Posterior cingulate gyrus (tissue), 11 donors: ENCODE measurements around the gene RYR2.
A peak's percentile ranks its signal among the peaks of the same experiment; 100 is the strongest.
"Not testable (repeated sequence)": the region's sequence is repeated elsewhere in the genome, so short reads cannot be mapped to it uniquely, and the experiment has no call there.

Source experiments
- DNase-seq, 10 donors: peaks; one replicate each; pipeline versions ENCODE4 v3.0.0 to v3.0.0-alpha.2; 2020 to 2021; ENCODE audit warnings: mixed read lengths in 3 of 10
- intact Hi-C: fragments of 100-400 bp; cut with DNase I; formaldehyde crosslinking; loops from one replicate; pipeline ENCODE4 v1.15.1; 2023

RYR2 gene

GRCh38 chr1:237070519-237070918 is 28.5 kb downstream of the RYR2 start:
- peak in 1 of 10 donors; percentile 71 for DNase-seq
- intact Hi-C loops = no loop called here

GRCh38 chr1:237071641-237072420 is 29.8 kb downstream of the RYR2 start:
- intact Hi-C loops = no loop called here
- peak in 1 of 10 donors; percentile 84 for DNase-seq

- intact Hi-C loops = no loop called here
- DNase-seq = no peak
These were observed 32.6 kb downstream of the RYR2 start for GRCh38 chr1:237074371-237075117.

- no peak for DNase-seq
- intact Hi-C loops = no loop called here
These were observed 42.5 kb downstream of the RYR2 start for GRCh38 chr1:237084341-237085077.

- intact Hi-C loops = no loop called here
- no peak for DNase-seq
These were observed 49.7 kb downstream of the RYR2 start for GRCh38 chr1:237091691-237092090.

- DNase-seq = no peak
- intact Hi-C loops = no loop called here
These were observed 51.7 kb downstream of the RYR2 start for GRCh38 chr1:237093691-237094090.

GRCh38 chr1:237098541-237098940 is 56.6 kb downstream of the RYR2 start:
- DNase-seq = no peak
- intact Hi-C loops = no loop called here

- no peak for DNase-seq
- intact Hi-C loops = no loop called here
These were observed 61.0 kb downstream of the RYR2 start for GRCh38 chr1:237103021-237103420.

GRCh38 chr1:237104096-237104495 is 62.1 kb downstream of the RYR2 start:
- intact Hi-C loops = no loop called here
- DNase-seq = no peak

- peak in 5 of 10 donors; percentile 12 to 90 (median 84) for DNase-seq
- intact Hi-C loops = no loop called here
These were observed 63.8 kb downstream of the RYR2 start for GRCh38 chr1:237105826-237106225.

- no peak for DNase-seq
- intact Hi-C loops = no loop called here
These were observed 66.5 kb downstream of the RYR2 start for GRCh38 chr1:237108297-237109040.

- intact Hi-C loops = no loop called here
- no peak for DNase-seq
These were observed 69.8 kb downstream of the RYR2 start for GRCh38 chr1:237111807-237112206.

- intact Hi-C loops = no loop called here
- DNase-seq = no peak
These were observed 70.7 kb downstream of the RYR2 start for GRCh38 chr1:237112663-237113062.

- no peak for DNase-seq
- intact Hi-C loops = no loop called here
These were observed 73.1 kb downstream of the RYR2 start for GRCh38 chr1:237115035-237115434.

- no peak for DNase-seq
- intact Hi-C loops = no loop called here
These were observed 77.1 kb downstream of the RYR2 start for GRCh38 chr1:237119091-237119490.

GRCh38 chr1:237120683-237121082 is 78.7 kb downstream of the RYR2 start:
- intact Hi-C loops = no loop called here
- DNase-seq = no peak

GRCh38 chr1:237124856-237125462 is 83.0 kb downstream of the RYR2 start:
- intact Hi-C loops = no loop called here

GRCh38 chr1:237126180-237126579 is 84.2 kb downstream of the RYR2 start:
- intact Hi-C loops = no loop called here
- DNase-seq = no peak

More at GRCh38 chr1:237124856-237125462, 83.0 kb downstream of the RYR2 start:
- no peak for DNase-seq

- DNase-seq, intact Hi-C loops: not testable (repeated sequence)
These were observed 85.3 kb downstream of the RYR2 start for GRCh38 chr1:237127301-237127700.

GRCh38 chr1:237133921-237134320 is 91.9 kb downstream of the RYR2 start:
- intact Hi-C loops = no loop called here
- DNase-seq = no peak
